Activated CD4-positive, alpha-beta T cell treated with anti-CD3 and anti-CD28 coated beads, Interleukin-2, amount 10 ng/mL, durations not matched to agents 7 days and 5 days (primary cell): ENCODE data around the gene CST7. TPM values are rescaled to one million over a fixed set of nuclear protein-coding genes. Genes with fewer than 3 reads are reported as not detected.
"Not testable (repeated sequence)": the region's sequence is repeated elsewhere in the genome, so short reads cannot be mapped to it uniquely, and the experiment has no call there.

ENCODE experiments used
- CTCF ChIA-PET: fragments of 350-600 bp; sonication (Branson Sonifier 250); formaldehyde crosslinking; loops from one replicate; lab custom pipeline; 2021; ENCODE audit warnings: antibody characterized with exemption; lab: Charles Lee
- POLR2A ChIA-PET: fragments of 350-600 bp; sonication (Branson Sonifier 250); formaldehyde crosslinking; loops from one replicate; lab custom pipeline; 2021; ENCODE audit warnings: antibody characterized with exemption; lab: Charles Lee
- DNase-seq: peaks from one replicate; pipeline ENCODE4 v3.0.0-alpha.2; 2020
- H3K27ac Mint-ChIP-seq: one replicate; pipeline ENCODE4 v1.8.0; 2021; ENCODE audit warnings: mild to moderate bottlenecking, moderate library complexity, mixed read lengths
- H3K27me3 Mint-ChIP-seq: one replicate; pipeline ENCODE4 v1.8.0; 2021; ENCODE audit warnings: mixed read lengths
- H3K36me3 Mint-ChIP-seq: one replicate; pipeline ENCODE4 v1.8.0; 2021; ENCODE audit warnings: low read depth, mixed read lengths
- H3K4me1 Mint-ChIP-seq: one replicate; pipeline ENCODE4 v1.8.0; 2021; ENCODE audit warnings: mixed read lengths
- H3K4me3 Mint-ChIP-seq: one replicate; pipeline ENCODE4 v1.8.0; 2021; ENCODE audit warnings: mild to moderate bottlenecking, moderate library complexity, mixed read lengths
- H3K9me3 Mint-ChIP-seq: one replicate; pipeline ENCODE4 v1.8.0; 2021; ENCODE audit warnings: mixed read lengths
- total RNA-seq, 2 experiments: library from RNA; stranded (reverse); gene quantifications; one replicate each; pipeline ENCODE4 v1.2.3, GENCODE V29; 2021

The CST7 gene
- total RNA-seq, 2 experiments from 2014 or later = 25.9 to 26.7 TPM

DNA sequence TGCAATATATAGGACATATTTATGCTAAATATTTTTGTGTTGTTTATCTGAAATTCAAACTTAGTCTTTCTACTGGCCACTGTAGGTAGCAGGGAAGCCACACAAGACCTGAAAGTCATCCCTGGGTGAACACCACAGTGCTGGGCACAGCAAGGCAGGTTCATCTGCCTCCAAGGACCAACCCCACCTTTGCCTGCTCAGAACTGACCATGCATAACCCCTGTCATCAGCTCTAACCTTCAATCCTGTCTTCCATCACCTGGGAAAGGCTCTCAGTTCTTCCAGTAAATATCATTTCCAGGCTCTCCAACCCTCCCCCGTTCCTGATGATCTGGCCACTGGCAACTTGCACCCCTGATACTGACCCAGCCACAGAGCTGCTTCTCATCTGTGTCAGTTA is 32.7 kb upstream of the CST7 start:
- H3K36me3 Mint-ChIP-seq = peaks cover 1% of the 10 kb centered on the region
- ChIA-PET CTCF (interaction anchor here (1.2 kb wide), 1 partner anchor 17 kb away, joined by 3 read pairs; no protein-coding TSS in a partner anchor), POLR2A (no interaction called here)
- no peak overlapping the region for H3K4me3 Mint-ChIP-seq
- no peak for DNase-seq
- no peaks in the 10 kb centered on the region for H3K27me3 Mint-ChIP-seq
- no peak overlapping the region for H3K27ac Mint-ChIP-seq
- H3K9me3 Mint-ChIP-seq = no peaks in the 10 kb centered on the region
- peaks cover 8% of the 10 kb centered on the region for H3K4me1 Mint-ChIP-seq

DNA sequence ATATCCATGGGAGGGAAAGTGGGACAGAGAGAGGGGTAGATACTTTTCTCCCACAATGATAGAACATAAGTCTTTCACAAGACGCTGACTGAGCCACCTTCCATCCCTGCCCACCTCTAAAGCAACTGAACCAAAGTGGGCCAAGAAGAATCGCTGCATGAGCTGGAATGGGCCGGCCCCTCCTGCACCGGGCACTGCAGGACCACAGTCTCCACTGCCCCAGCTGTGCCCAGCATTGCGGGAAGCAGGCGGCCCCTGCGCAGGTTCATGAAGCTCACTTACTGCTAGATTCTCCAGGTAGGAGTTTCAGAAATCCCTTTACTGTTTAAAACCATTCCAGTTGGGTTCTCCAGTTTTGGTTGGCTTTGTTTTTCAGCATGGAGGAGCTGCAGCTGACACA is 32.0 kb upstream of the CST7 start:
- no peaks in the 10 kb centered on the region for H3K27me3 Mint-ChIP-seq
- ChIA-PET CTCF (interaction anchor here (1.2 to 1.5 kb wide), 2 partner anchors 15 to 979 kb away, joined by 4 to 5 read pairs; no protein-coding TSS in a partner anchor), POLR2A (no interaction called here)
- DNase-seq = no peak
- no peak overlapping the region for H3K27ac Mint-ChIP-seq
- H3K4me1 Mint-ChIP-seq = peaks cover 8% of the 10 kb centered on the region
- H3K36me3 Mint-ChIP-seq = peaks cover 2% of the 10 kb centered on the region
- no peaks in the 10 kb centered on the region for H3K9me3 Mint-ChIP-seq
- H3K4me3 Mint-ChIP-seq = no peak overlapping the region

DNA sequence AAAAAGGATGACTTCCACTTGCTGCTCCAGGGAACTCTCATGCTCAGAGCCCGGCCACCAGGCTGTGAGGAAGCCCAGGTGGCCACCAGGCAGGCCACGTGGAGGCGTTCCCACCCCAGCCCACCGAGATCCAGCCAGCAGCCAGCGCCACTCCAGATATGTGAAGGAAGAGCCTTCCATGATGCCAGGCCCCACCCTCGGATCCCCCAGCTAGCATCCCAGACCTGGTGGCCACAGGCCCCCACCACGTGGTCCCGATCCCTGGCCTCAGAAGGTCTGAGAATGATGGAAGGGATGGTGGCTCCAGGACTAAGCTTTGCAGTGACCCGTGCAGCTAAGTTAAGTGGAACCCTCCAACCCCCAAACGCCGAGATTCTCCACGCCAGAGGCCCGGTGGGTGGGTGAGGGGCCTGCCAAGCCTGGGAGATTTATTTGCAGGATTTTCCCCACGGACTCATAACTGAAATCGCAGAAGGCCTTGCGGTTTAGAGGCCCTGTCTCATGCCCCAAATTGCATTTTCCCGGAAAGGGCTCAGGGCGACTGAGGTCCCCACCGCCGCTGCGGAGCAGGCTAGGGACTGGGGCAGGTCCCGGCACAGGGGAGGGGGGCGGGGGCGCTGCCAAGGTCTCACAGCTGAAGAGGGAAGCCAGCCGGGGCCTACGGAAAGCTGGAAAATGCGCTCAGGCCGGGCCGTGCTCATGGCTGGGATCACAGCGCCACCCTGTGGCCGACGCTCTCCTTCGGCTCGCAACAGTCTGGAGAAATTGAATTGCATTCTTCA is 31.1 kb upstream of the CST7 start:
- H3K9me3 Mint-ChIP-seq = no peaks in the 10 kb centered on the region
- no peak overlapping the region for H3K27ac Mint-ChIP-seq

DNA sequence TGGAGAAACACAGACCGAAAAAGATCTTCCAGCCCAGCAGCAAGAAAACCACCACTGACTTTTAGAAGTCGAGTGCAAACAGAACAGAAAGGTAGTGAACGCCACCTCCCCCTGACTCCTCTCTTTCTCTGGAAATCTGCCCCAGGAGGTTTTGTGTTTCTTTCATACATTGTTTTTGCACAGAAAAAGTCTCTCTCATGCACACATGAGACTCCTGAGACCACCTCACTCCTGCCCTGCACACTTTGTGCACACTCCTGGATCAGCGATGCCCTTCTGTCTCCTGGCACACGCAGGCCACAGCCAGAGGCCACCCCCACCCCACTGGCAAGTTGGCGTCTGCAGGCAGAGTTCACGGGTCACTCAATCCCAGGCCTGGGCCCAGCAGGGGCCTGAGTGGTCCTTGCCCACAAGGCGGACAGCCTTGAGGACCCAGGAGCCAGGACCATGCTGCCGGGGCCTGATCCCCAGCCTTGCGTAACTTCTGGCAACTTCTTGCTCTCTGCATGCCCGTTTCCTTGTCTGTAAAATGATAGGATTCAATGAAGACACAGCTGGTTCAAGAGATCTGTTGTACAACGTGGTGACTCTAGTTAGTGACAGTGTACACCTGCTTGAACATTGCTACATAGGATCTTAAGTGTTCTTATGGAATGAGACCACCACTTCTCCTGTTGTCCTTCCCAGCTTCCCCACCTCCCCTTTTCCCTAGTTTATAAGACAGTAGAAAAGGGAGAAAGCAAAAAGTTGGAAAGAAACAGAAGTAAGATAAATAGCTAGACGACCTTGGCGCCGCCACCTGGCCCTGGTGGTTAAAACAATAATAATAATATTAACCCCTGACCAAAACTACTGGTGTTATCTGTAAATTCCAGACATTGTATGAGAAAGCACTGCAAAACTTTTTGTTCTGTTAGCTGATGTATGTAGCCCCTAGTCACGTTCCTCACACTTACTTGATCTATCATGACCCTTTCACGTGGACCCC is 30.2 kb upstream of the CST7 start:
- no peak overlapping the region for H3K4me3 Mint-ChIP-seq

More for the DNA sequence above, 31.1 kb upstream of the CST7 start:
- no peak overlapping the region for H3K4me3 Mint-ChIP-seq
- POLR2A ChIA-PET = interaction anchor here (0.6 kb wide), 1 partner anchor 1012 kb away, joined by 3 read pairs; no protein-coding TSS in a partner anchor
- peaks cover 4% of the 10 kb centered on the region for H3K27me3 Mint-ChIP-seq
- peaks cover 4% of the 10 kb centered on the region for H3K36me3 Mint-ChIP-seq
- CTCF ChIA-PET = interaction anchor here (0.8 to 1.5 kb wide), 5 partner anchors 14 to 980 kb away, joined by 3 to 9 read pairs (median 4); no protein-coding TSS in a partner anchor
- peaks cover 8% of the 10 kb centered on the region for H3K4me1 Mint-ChIP-seq
- peak; percentile 50 for DNase-seq

DNA sequence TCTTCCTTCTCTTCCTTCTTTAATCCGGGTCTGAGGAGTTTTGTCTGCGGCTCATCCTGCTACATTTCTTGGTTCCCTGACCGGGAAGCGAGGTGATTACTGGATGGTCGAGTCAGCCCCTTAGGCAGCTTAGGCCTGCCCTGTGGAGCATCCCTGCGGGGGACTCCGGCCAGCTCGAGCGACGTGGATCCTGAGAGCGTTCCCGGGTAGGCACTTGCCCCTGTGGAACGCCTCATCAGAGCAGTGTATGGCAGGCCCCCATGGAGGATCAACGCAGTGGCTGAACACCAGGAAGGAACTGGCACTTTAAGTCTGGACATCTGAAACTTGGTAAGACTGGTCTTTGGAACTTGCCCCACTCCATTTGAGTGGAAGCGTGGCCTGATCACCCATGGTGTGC is 29.4 kb upstream of the CST7 start:
- H3K27me3 Mint-ChIP-seq, H3K27ac Mint-ChIP-seq, H3K36me3 Mint-ChIP-seq, DNase-seq, CTCF ChIA-PET, H3K4me3 Mint-ChIP-seq, POLR2A ChIA-PET, H3K4me1 Mint-ChIP-seq, H3K9me3 Mint-ChIP-seq: not testable (repeated sequence)

More for the DNA sequence above, 30.2 kb upstream of the CST7 start:
- CTCF ChIA-PET = interaction anchor here (0.8 to 1.3 kb wide), 2 partner anchors 145 to 648 kb away, joined by 3 to 9 read pairs; no protein-coding TSS in a partner anchor
- Mint-ChIP-seq H3K27me3 (peaks cover 7% of the 10 kb centered on the region), H3K9me3 (no peaks in the 10 kb centered on the region), H3K36me3 (peaks cover 5% of the 10 kb centered on the region), H3K27ac (no peak overlapping the region), H3K4me1 (peaks cover 8% of the 10 kb centered on the region)
- POLR2A ChIA-PET = no interaction called here
- no peak for DNase-seq

DNA sequence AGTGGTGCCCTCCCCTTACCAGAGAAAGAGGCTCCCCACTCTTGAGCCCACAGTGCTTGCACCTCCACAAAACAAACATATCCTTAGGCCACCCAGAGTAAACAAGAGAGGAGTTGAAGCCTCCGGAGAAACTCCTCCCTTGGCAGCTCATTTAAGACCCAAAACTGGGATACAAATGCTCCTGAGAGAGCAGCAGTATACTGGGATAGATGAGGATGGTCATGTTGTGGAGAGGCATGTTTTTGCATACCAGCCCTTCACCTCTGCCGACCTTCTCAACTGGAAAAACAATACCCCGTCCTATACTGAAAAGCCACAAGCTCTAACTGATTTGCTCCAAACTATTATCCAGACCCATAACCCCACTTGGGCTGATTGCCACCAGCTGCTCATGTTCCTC is 28.4 kb upstream of the CST7 start:
- H3K27ac Mint-ChIP-seq, H3K4me1 Mint-ChIP-seq, H3K9me3 Mint-ChIP-seq, CTCF ChIA-PET, H3K36me3 Mint-ChIP-seq, H3K4me3 Mint-ChIP-seq, DNase-seq, POLR2A ChIA-PET: not testable (repeated sequence)
- H3K27me3 Mint-ChIP-seq = peaks cover 10% of the 10 kb centered on the region

DNA sequence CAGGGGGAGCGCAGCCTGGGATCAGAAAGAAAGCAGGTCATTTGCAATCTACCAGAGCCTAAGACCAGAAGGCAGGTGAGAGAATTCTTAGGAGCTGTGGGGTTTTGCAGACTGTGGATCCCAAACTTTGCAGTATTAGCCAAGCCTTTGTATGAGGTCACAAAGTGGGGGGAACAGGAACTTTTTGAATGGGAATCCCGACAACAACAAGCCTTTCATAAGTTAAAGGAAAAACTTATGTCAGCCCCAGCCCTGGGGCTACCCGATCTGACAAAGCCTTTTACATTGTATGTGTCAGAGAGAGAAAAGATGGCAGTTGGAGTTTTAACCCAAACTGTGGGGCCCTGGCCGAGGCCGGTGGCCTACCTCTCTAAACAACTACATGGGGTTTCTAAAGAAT is 19.8 kb upstream of the CST7 start:
- H3K27me3 Mint-ChIP-seq, H3K36me3 Mint-ChIP-seq, H3K4me3 Mint-ChIP-seq, POLR2A ChIA-PET, H3K27ac Mint-ChIP-seq, DNase-seq, CTCF ChIA-PET, H3K9me3 Mint-ChIP-seq: not testable (repeated sequence)
- H3K4me1 Mint-ChIP-seq = peaks cover 24% of the 10 kb centered on the region

DNA sequence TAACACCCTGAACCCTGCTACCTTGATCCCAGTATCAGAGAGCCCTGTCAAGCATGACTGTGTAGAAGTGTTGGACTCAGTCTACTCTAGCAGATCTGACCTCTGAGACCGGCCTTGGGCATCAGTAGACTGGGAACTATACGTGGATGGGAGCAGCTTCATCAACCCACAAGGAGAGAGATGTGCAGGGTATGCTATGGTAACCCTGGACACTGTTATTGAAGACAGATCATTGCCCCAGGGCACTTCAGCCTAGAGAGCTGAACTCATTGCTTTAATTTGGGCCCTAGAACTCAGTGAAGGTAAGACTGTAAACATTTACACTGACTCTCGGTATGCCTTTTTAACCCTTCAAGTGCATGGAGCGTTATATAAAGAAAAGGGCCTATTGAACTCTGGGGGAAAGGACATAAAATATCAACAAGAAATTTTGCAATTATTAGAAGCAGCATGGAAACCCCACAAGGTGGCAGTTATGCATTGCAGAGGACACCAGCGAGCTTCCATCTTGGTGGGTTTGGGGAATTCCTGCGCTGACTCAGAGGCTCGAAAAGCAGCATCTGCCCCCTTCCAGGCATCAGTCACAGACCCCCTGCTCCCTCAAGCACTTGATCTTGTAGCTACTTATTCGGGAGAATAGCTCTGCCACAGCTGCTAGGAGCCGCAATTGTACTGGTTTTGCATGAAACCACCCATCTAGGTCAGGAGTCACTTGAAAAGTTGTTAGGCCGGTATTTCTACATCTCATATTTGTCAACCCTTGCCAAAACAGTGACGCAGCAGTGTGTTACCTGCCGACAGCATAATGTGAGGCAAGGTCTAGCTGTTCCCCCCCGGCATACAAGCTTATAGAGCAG is 19.0 kb upstream of the CST7 start:
- H3K27ac Mint-ChIP-seq, POLR2A ChIA-PET: not testable (repeated sequence)

DNA sequence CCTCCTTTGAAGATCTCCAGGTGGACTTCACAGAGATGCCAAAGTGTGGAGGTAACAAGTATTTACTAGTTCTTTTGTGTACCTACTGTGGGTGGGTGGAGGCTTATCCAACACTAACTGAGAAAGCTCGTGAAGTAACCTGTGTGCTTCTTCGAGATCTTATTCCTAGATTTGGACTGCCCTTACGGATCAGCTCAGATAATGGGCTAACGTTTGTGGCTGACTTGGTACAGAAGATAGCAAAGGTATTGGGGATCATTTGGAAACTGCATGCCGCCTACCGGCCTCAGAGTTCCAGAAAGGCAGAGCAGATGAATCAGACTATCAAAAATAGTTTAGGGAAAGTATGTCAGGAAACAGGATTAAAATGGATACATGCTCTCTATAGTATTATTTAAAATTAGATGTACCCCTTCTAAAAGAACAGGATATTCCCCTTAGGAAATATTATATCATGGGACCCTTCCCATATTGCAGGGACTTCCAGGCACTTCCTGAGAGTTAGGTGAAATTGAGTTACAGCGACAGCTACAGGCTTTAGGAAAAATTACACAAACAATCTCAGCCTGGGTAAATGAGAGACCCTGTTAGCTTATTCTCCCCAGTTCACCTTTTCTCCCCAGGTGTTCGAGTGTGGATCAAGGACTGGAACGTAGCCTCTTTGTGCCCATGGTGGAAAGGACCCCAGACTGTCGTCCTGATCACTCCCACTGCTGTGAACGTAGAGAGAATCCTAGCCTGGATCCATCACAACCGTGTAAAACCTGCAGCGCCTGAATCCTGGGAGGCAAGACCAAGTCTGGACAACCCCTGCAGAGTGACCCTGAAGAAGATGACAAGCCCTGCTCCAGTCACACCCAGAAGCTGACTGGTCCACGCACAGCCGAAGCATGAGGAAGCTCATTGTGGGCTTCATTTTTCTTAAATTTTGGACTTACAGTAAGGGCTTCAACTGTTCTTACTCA is 18.1 kb upstream of the CST7 start:
- Mint-ChIP-seq H3K4me1 (peaks cover 24% of the 10 kb centered on the region), H3K9me3 (peaks cover 12% of the 10 kb centered on the region), H3K36me3 (peaks cover 11% of the 10 kb centered on the region), H3K27ac (peak overlapping the region; percentile 87)
- POLR2A ChIA-PET, H3K4me3 Mint-ChIP-seq, H3K27me3 Mint-ChIP-seq: not testable (repeated sequence)
- DNase-seq = peak; percentile 5
- CTCF ChIA-PET = interaction anchor here (0.8 to 2.6 kb wide), 6 partner anchors 9 to 127 kb away, joined by 3 to 10 read pairs (median 4); partner anchors contain the start of gene ACSS1

More for the DNA sequence above, 19.0 kb upstream of the CST7 start:
- CTCF ChIA-PET = interaction anchor here (0.8 to 2.6 kb wide), 5 partner anchors 10 to 128 kb away, joined by 3 to 10 read pairs (median 4); partner anchors contain the start of gene ACSS1
- not testable (repeated sequence) for H3K36me3 Mint-ChIP-seq, H3K27me3 Mint-ChIP-seq, H3K9me3 Mint-ChIP-seq, H3K4me3 Mint-ChIP-seq
- DNase-seq = peak; percentile 5
- peaks cover 24% of the 10 kb centered on the region for H3K4me1 Mint-ChIP-seq

DNA sequence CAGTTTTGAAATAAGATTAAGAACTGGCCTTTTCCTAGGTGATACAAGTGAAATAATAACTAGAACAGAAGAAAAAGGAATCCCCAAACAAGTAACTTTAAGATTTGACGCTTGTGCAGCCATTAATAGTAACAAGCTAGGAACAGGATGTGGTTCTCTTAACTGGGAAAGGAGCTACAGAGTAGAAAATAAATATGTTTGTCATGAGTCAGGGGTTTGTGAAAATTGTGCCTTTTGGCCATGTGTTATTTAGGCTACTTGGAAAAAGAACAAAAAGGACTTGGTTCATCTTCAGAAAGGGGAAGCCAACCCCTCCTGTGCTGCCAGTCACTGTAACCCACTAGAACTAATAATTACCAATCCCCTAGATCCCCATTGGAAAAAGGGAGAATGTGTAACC is 17.2 kb upstream of the CST7 start:
- POLR2A ChIA-PET, H3K4me3 Mint-ChIP-seq: not testable (repeated sequence)

More for the DNA sequence above, 17.2 kb upstream of the CST7 start:
- peak; percentile 6 for DNase-seq
- CTCF ChIA-PET = interaction anchor here (0.7 to 2.6 kb wide), 6 partner anchors 14 to 100 kb away, joined by 3 to 10 read pairs (median 3); no protein-coding TSS in a partner anchor
- Mint-ChIP-seq H3K4me1 (peaks cover 24% of the 10 kb centered on the region), H3K9me3 (peaks cover 17% of the 10 kb centered on the region), H3K27ac (peak overlapping the region; percentile 87), H3K36me3 (peaks cover 12% of the 10 kb centered on the region)
- H3K27me3 Mint-ChIP-seq = not testable (repeated sequence)
